ENCODE measurements around the gene GMPR2. TPM values are rescaled to one million over a fixed set of nuclear protein-coding genes. Genes with fewer than 3 reads are reported as not detected.

GMPR2 gene
- total RNA-seq, 1 donor from 2014 or later: 39.9 TPM

DNA sequence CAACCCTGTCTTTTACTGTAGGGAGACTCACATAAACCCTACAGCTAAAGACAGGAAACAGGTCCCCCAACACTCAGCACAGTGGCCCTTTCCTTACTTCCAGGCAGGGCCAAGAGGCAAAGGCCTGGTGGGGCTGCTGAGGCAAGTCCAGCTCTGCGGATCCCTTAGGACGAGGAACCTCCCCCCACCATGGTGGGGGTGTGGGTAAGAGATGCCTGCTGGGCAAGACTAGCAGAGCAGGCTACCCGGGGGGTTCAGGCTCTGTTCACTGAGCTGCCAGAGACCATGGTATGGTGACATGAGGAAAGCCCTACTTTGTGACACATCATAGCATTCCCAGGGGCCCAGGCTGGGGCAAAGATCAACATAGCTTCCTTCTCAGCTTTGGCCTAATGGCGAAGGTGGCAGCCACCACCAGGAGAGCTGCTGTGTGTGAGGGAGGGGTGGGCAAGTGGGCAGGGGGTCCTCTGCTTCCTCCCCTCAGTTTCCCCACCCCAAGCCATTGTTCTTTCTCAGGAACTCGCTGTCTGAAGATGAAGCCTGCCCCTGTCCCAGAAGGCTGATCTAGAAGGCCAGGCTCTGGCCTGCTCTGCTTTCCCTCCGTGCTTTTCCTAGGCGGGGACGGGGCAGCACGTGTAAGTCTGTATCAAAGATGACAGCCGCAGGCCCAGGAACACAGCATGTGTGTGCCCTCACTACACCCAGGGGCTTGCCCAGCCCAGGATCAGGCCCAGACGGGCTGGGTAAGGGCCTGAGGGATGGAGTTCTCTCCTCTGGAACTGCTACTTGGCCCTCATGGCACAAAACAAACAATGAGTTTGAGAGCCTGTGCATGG, 19.8 kb downstream of the GMPR2 start:
- no peak for DNase-seq

GRCh38 chr14:24253936-24254335, 21.2 kb downstream of the GMPR2 start:
- no peak for DNase-seq

DNA sequence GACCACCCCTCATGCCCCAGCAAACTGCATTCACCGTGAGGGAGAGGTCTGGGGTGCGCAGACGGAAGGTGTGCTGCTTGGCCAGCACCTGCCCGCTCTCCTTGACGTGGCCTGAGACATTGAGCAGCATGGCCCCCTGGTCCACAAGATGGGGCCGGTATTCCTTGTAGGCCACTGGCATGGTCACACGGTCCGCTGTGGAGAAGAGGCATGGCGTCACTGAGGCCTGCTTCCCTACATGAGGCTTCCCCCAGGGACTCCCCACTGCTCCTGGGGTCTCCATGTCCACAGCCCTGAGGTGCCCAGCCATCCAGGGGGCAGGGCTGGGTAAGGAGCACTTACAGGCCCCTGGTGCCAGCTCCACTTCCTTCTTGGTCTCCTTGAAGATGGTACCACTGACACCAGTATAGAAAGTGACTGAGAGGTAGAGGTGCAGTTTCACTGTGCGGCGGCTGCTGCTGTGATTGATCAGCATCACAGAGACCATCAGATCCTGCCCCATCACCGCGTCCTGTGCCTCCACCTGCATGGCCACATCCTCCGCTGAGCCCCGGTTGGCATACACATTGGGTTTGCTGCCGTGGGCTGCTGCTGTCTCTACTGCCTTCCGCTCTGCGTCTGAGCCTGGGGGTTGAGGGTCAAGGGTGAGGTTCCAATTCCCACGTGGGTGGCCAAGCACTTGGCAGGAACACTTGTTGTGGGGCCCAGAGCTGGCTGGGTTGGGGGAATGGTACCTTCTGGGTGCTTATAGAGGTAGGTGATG, 22.1 kb downstream of the GMPR2 start:
- DNase-seq: no peak

DNA sequence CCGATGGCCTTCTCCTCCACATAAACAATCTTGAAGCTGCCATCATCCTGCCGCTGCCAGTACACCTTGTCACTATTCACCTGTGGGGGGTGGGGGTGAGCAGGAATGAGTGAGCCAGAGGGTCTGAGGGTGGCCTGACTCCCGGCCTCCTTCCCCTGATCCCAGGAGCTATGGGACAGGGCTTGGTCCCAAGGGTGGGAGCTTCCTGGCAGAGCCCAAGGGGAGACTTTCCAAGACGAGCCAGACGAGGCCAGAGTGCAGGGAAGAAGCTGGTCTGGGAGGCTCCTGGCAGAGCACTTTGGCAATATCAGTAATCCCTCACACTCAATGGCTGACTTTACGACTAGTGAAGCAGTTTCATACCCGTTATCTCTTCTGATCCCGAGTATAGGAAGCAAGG, 22.7 kb downstream of the GMPR2 start:
- no peak for DNase-seq

DNA sequence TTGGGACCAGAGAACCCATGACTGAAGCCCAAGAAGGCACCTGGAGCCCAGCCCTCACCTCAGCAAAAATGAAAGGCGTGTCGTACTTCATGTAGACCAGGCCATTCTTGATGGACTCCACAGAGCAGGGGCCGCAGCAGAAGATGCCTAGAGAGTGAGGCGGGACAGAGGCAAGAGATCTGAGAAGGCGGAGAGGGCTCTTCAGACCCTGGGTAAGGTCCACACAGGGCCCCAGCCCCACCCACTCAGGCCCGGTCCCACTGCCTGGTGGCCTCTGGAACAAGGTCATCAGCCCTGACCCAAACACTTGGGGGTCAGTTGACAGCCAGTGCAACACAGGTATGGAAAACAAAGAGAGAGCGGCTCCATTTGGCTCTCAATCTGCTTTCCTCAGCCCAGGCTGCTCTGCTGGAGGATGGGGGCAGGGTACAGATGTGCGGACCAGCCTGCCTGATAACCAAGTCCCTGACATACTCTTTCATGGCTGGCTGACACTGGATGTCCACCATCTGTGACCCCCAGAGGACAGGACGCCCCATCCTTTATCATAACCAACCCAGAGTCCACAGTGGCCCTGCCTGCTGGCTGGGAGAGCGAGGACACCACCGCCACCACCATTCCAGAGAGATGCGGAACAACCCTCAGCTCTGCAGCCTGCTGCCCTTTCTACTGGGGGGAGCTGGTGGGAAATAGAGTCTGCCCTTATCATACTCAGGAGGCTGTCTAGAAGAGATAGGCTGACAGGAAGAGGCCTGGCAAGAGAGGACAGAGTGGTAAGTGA, 23.4 kb downstream of the GMPR2 start:
- no peak for DNase-seq

- no peak for DNase-seq
These were observed 24.2 kb downstream of the GMPR2 start for GRCh38 chr14:24256960-24257359.

GRCh38 chr14:24258119-24258518, 25.4 kb downstream of the GMPR2 start:
- DNase-seq: no peak

DNA sequence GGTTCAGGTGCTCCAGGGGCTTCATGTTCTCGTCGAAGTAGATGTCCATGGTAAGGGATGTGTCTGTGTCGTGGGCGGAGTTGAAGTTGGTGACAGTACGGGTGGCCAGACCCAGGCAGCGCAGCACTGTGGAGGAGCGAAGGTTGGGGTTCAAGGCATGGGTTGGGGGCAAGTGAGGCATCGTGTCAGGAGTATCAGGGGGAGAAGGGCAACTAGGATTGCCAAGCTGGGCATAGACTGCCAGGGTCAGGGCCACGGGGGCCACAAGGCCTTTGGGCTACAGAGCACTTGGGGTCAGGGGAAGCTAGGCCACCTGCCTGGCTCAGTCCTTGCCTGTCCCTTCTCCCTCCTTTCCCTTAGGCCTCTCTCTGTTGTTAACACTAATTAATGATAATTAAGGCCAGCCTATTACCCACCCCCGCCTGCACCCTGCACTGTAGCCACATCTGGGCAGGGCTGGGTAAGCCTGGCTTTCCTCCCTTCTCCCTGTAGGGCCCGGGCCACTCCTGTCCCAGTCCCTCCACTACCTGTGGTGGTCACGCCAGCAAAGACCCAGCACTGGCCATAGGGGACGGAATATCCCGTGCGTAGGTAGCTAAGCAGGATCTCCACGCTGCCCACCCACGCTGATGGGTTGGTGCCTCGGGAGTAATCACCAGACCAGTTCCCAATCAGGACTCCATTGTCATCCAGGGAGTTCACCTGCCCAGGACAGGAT, 26.0 kb downstream of the GMPR2 start:
- DNase-seq: no peak

GRCh38 chr14:24259282-24260025, 26.7 kb downstream of the GMPR2 start:
- peak; percentile 32 for DNase-seq

DNA sequence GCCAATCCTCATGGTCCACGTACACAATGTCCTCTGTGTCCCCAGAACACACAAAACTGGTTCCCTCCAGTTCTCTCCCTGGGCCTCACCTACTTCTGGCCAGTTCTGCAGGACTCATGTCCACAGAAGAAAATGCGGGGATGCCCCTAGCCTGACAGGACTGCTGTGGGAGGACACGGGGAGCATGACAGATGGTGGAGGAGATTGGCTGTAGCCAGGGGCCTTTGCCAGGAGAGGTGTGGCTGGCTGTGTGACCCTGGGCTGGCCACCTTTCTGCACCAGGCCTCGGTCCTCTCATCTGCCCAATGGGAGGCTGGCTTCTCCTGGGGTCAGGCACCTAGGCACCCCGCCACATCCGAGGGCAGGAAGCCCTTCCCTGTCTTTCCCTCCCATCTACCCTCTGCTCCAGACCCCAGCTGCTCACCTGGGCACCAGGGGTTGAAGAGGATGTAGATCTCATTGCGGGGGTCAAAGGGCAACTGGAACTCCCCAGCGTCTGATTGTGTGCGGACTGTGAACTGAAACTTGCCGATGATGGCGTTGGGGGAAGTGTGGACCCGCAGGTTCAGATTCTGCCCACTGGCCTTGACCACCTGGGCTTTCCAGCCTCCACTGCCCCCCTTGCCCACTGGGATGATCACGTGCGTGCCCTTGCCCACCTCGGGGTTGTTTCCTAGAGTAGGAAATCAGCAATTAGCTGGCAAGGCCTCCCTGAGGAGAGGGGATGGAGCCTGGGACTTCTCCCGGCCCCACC, 27.5 kb downstream of the GMPR2 start:
- no peak for DNase-seq

- DNase-seq: no peak
These were observed 28.0 kb downstream of the GMPR2 start for GRCh38 chr14:24260780-24261157.

DNA sequence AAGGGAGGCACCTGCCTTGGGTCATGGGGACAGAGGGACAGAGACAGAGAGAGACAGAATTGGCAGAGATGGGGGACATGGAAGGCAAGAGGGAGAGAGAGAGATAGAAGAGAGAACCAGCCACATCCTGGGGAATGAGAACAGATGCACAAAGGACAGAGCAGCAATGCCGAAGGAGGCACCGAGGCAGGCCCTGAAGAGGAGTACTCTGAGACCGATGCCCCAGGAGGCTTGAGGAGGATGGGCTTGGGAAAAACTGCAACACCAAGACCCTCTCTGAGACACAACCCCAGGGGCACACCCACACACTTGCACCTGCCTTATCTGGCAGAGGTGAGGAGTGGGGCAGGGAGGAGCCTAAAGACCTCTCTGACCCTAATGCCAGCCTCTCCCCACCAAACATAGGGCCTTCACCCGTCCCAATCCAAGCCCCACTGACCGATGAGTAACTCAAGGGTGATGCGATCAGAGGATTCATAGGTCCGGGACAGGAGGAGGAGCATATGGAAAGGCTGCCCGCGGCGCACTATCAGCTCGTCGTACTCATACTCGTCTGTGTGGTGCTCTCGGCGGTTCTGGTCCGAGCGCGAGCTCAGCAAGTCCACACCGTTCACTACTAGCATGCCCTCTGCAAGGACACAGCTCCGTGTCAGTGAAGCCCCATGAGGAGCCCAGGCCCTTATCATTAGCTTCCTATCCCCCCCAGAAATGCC, 28.7 kb downstream of the GMPR2 start:
- no peak for DNase-seq

DNA sequence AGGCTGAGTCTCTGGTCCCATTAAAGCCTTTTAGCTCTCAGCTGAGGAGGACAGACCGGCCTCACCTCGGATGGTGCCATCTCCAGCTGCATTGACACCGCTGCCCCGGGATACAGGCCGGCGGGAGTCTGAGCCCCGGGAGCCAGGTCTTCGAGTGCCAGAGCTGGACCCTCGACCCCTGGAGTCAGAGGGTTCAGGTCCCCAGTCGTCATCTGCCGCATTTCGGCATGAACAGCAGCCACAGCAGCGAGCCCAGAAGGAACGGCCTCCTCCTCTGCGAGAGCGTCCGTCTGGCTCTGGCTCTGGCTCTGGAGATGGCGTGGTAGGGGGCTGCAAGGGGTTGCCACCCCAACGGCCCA, 29.2 kb downstream of the GMPR2 start:
- DNase-seq: no peak

DNA sequence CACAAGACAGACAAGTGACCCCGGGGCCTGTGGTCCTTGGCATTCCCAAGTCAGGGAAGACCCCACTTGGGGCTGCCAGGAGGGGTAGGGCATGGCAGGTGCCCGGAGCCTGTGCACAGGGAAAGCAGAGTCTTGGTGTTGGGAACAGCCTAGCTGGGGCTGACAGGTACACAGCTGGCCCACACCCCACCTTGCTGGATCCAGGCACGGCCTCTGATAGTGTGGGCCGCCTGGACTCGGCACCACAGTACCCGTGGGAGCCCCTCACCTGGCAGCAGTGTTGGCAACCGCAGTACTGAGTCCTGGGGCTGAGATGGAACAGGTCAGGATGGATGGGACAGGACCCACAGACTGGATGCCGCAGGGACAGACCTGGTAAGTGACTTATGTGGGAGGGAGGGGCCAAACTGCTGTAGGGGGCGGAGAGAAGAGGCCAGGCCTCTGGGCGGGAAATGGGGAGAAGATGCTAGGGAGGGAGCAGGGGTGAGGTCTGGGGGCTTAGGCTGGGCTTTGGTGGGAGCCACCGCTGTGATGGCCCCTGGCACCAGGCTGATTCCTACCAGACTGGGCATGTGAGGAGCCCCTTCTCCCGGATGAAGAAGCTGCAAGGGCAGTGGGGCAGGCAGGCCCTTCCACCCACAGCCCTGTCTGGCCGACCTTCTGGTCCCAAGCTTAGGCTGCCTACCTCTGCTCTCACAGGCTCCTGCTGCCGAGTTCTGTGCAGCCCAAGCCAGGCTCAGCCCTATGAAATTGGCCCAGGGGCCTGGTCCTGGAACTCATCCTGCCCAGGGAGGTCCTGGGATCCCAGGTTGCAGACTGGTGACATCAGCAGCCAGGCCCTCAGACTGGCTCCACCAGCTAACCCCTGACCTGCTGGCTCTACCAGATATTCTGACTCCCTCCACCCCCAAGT, 30.3 kb downstream of the GMPR2 start, which contains the start of gene TGM1:
TGM1 (minus strand) TSS at position 357 of the 913 bp plus-strand sequence. CDS start 825 bp downstream, outside the sequence.
- DNase-seq: no peak

DNA sequence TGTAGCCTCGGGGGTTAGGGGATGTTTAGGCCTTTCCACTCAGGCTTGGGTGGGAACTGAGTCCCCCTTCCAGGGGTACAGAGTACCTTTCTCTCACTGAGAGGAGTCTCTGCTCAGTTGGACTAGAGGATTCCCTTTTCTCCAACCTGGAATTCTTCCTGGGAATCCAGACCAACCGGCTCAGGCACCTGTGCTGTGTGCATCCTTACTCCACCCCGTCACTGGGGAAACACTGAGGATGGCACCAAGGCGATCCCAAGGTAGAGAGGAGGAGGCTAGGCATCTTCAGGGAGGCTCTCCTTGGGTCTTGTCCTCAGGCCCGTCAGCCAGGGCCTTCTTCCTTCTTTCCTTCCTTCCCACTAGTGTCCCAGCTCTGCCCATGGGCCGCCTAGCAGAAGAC, 31.1 kb downstream of the GMPR2 start:
- no peak for DNase-seq

GRCh38 chr14:24264298-24264697, 31.6 kb downstream of the GMPR2 start:
- DNase-seq: no peak

DNA sequence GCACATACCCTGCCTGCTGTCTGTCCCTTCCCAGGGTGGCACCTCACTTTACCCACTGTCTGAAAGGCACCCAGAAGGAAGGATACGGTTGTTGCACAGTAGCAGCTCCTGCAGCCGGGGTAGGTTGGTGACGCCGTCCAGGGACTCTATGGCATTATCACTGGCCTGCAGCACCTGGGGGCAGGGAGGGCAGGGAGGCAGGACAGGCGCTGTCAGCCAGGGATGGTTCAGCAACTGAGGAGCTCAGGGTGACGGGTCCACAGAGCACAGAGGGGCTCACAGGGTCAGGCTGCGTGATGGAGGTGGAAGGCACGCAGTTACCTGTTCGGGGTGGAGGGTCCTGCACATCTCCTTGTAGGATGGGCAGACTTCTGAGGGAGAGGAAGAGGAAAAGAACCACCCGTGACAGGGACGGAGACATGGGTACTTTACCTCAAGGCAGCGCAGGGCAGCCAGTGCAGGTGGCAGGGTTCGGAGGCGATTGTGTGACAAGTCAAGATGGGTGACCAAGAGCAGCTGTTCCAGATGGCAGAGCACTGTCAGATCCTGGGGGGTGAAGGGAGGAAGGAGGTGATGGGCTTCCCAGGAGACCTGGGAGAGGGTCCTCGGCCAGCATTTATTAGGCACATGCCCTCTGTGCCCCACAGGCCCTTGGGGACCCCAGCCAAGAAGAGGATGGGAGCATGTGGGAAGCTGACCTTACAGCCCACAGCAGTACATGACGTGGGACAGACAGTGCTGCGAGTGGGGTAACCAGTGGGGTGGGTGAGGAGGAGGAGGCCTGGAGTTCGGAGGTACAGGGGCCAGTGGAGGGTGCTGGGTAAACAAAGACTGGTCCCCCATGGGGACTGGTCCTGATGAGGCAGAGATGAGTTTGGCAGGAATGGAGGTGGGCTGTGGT, 33.9 kb downstream of the GMPR2 start:
- no peak for DNase-seq

DNA sequence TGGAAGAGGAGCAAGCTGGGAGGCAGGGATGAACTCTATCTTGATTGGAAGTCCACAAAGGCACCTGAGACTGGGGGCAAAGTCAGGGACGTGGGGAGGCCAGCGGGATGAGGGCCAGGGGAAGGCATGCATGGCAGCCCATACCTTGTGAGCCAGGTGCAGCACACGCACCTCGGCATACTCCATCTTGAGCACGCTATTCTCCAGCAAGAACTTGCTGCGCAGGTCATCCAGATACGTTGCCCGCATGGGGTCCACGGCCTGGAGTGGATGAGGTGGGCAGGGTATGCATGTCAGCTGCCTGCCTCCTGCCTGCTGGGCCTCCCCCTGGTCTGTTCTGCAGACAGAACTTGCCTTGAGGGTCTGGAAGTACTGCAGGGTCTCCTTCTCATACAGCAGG, 34.8 kb downstream of the GMPR2 start:
- no peak for DNase-seq
